GM13977 (cell line): ENCODE measurements around the gene OGDH.
"Not testable (repeated sequence)": the region's sequence is repeated elsewhere in the genome, so short reads cannot be mapped to it uniquely, and the experiment has no call there.

Source experiments
- DNase-seq: peaks from one replicate; pipeline ENCODE4 v3.0.0; 2012; ENCODE audit warnings: low spot score
- CTCF ChIP-seq: IDR thresholded peaks from 2 replicates; pipeline ENCODE4 v1.5.1; 2012; ENCODE audit warnings: mild to moderate bottlenecking, control low read depth; ENCODE audit not compliant: insufficient read depth; ENCODE audit errors: extremely low read depth, missing control alignments
- in situ Hi-C: fragments of 300-500 bp; cut with MboI; formaldehyde crosslinking; loops from one replicate; pipeline ENCODE4 v1.12.0; 2022; ENCODE audit warnings: low sequenced_read_pairs, low pct_unique_long_range_greater_than_20kb, mixed read lengths, inconsistent platforms; ENCODE audit not compliant: unreplicated experiment

The OGDH gene

DNA sequence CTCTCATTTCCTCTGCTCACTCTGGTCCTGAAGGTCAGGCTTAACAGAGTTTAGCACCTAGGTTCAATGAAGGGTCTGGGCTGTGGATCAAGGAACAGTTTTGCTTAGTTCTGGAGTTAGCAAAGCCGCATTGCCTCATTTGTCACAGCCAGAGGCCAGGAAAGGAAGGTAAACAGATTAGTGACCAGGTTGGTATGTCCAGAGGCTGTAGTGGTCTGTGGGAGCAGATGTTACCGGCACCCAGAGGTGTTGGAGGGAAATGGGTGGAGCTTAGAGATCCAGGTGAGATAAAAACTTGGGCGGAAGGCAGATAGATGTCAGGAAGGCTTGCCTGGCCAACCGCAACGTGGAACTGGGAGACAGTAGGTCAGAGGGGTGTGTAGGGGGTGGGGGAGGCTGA is 105.6 kb downstream of the OGDH start:
- no peak for TF ChIP-seq CTCF
- no peak for DNase-seq
- in situ Hi-C loops: no loop called here

GRCh38 chr7:44713141-44713540 is 106.7 kb downstream of the OGDH start:
- DNase-seq: peak; percentile 12
- no peak for TF ChIP-seq CTCF
- in situ Hi-C loops: no loop called here

DNA sequence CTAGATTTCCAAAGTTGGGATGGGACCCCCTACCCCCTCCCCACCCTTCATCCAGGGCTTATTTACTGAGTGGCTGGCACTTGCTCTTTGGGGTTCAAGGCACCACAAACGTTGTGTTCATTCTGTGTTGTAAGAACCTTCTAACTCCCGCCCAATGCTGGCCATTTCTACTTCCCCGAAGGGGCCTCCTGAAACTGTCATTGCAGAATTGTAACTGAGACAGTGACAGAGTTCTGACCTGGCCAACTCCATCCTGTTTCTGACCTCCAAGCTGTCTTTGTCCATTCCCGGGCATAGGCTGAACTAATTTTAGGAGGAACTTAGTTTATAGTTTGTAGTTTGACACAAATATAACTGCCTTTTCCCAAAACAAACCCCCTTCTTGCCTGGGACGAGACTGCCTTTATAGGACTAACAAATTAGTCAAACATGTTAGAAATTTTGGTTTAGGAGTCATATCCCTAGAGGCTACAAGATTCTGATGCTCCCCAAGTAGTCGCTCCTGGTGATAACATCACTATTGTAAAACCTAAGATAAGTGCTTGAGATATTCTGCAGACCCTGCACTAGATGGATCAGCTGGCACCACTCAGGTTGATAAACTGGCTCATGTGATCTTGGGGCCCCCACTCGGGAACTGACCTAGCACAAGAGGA is 107.4 kb downstream of the OGDH start:
- in situ Hi-C loops: no loop called here
- peak; percentile 20 for DNase-seq
- no peak for TF ChIP-seq CTCF

- in situ Hi-C loops: no loop called here
- no peak for TF ChIP-seq CTCF
- DNase-seq: no peak
Observed at GRCh38 chr7:44716205-44716604, 109.8 kb downstream of the OGDH start.

DNA sequence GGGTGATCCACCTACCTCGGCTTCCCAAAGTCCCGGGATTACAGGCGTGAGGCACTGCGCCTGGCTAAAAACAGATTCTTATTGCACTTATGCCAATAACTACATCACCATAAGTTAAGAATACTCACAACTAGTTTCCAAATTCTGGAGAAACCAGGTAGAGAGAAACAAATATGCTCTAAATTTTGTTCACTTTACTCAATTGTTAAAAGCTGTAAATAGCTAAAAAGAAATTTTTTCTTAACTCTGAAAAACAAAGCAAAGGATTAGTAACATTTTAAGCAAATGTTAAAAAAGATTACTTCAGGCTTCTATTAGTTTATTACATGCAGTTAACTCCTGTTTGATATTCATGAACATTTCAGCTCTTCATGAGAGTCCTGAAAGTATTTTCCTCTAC is 113.9 kb downstream of the OGDH start:
- no peak for DNase-seq
- in situ Hi-C loops: no loop called here
- no peak for TF ChIP-seq CTCF

DNA sequence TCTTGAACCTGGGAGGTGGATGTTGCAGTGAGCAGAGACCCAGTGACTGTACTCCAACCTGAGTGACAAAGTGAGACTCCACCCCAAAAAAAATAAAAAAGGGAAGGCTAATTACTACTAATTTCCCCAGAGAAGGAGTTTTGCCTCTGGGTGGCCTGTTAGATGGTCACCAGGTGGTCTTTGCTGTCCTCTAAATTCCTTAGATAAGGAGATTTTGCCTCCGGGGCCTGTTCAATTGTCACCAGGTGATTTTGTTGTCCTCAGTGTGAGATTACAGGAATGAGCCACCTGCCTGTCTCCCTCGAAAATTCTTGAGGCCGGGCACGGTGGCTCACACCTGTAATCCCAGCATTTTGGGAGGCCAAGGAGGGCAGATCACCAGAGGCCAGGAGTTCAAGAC is 117.8 kb downstream of the OGDH start:
- DNase-seq: no peak

GRCh38 chr7:44726250-44726649 is 119.8 kb downstream of the OGDH start:
- in situ Hi-C loops, DNase-seq: not testable (repeated sequence)

More for the DNA sequence above, 117.8 kb downstream of the OGDH start:
- no peak for TF ChIP-seq CTCF
- in situ Hi-C loops: no loop called here
